GM03348 (cell line): ENCODE measurements around the gene TPPP3.
"Not testable (repeated sequence)": the region's sequence is repeated elsewhere in the genome, so short reads cannot be mapped to it uniquely, and the experiment has no call there.

Experiments
- DNase-seq: peaks from one replicate; pipeline ENCODE4 v3.0.0; 2012; ENCODE audit warnings: low spot score

Gene TPPP3

DNA sequence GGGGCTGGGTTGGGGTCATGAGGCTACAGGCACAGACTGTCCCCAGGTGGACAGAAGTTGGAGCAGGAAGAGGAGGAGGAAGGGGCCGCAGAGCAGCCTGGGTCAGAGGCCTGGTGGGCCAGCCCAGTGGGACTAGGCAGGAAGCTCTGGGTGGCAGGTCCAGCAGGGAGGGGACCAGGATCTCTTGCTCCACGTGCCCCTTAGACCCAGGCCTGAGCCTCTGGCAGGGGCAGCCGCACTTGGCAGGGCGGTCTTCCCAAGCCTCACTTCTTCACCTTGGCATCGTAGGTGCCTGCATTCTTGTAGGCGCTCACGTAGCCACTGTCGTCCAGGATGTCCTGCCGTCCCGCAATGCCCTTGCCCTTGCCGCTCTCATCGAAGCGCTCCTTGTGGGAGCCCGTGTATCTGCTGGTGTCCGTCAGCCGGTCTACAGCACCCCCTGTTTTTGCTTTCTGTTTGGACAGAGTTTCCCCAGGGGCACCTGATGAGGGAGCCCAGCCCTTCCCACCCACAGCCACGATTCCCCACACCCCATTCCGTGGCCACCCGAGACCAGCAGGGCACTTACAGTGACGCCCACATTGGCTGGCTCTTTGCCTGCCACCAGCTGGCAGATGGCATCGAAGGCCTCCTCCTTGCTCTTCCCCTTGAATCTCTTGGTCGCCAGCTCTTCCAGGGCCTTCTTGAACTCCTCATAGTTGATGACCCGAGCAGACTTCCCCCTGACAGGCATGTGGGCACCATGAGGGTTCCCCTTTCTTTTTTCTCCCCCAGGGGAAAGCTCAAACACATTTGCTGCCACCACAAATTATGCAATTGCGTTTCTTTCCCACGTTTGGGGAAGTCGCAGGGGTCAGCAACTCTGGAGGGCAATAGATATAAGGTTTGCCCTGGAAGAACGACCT, 3.1 kb downstream of the TPPP3 start:
- DNase-seq, result no peak

DNA sequence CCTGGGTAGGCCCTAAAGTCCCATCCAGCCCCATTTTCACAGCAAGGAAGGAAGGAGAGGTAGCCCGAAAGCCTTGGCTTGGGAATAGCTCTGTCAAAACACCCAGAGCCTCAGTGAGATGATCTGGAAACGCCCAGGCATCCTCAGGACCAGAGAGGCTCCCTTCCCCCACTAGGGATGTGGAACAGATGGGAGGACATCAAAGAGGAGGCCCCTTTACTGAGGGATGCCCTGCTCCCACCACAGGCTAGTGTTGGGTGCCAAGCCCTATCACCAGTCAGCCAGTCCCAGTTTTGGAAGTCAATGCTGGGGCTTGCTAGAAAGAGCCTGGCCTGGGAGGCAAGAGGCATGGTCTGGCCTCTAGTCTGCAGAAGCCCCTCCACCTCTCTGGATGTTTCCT, 4.7 kb downstream of the TPPP3 start:
- DNase-seq, result no peak

DNA sequence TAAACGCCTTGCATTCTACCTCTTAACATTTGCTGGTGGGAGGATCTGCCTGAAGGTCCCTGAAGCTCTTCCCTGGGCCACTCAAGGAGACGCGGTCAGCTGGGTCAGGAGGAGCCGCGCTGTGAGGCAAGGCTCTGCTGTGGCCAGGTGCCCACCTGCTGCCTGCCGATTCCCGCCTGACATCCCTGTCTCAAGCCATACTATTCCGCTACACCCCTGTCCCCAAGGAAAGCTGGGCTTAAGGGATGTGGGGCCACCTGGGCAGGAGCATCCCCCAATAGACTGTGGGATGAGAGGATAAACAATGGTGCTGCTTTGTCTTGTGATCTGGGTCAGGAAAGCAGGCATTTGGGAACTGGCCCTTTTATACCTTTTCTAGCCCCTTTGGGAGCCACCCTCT, 5.1 kb downstream of the TPPP3 start:
- DNase-seq, result no peak

DNA sequence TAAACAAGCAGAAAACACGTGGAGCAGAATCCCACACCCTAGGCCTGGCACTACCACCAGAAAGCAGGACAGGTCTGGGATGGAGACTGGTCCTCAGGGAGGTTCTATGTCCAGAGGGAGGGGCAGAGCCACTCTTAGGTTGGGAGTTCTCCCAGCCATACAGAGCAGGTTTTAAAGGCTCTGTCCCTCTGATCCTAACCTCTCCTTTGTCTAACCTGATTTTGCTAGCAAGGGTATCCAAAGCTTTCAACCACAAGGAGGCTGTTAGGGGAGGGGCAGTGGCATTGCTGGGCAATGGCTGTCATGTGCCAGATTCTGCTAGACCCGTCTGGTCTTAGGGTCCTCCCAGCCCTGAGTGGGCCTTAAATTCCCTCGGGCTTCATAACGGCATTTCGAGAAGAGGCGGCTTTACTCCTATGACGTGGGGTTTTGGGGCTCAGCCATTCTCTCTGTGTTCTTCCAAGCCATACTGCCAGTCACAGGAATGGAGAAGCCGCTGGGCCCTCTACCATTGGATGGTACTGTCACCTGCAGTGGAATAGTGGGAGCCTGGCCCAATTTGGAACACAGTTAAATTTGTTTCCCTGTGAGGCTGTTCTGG, 5.7 kb downstream of the TPPP3 start:
- DNase-seq, result no peak

DNA sequence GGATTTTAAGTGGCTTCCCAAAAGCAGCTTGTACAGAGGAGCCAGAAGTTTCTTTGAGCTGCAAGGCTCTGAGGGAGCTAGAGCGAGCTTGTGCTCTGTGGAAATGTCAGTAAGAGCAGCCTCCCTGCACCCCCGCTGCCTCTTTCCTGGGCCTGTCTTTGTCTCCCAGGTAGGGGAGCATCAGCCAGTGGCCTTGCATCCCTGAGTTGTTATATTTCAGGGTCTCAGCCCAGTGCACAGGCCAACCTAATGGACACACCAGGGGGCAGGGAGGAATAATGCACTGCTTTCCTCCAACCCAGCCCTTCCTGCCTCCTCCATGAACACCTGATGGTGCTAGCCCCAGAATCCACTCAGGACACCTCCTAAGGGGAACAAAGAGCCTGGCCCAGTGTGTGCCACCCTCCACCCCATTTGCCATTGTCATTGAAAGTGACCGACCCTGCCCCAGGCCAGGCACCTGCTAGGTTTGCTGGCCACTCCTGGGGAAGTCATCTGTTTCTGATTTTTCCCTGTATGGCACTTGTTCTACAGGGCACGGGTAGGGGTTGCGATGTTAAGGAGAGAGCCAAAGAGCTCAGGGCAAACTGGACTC, 6.3 kb downstream of the TPPP3 start:
- DNase-seq, result no peak

DNA sequence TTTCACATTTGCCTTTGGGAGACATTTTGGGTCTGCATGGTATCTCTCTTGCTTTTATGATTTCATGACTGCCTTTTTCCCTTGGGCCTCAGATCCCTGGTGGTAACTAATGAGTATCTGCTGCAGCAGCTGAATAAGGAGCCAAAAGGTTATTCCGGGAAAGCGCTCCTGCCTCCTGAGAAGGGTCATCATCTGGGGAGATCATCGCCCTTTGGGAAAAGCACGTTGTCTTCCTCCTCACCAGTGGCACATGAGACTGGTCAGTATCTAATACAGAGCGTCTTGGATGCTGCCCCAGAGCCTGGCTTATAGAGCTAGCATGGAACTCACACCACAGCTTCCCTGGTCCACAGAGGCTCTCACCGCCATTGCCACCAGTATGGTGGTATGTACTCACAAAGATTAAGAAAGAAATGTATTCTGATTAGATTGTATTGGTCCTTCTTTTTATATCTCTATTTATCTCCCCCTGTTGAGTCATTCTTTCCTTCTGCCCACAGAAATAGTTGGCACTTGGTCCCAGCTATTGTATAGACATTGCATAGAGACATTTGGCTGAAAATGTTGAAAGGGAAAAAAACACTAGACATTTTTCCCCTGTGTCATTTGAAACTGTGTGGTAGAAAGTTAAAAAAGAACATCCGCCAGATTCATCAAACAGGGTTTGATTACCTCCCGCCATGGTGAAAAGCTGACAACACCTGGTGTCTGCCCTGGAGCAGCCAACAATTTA, 8.4 kb downstream of the TPPP3 start:
- no peak for DNase-seq

DNA sequence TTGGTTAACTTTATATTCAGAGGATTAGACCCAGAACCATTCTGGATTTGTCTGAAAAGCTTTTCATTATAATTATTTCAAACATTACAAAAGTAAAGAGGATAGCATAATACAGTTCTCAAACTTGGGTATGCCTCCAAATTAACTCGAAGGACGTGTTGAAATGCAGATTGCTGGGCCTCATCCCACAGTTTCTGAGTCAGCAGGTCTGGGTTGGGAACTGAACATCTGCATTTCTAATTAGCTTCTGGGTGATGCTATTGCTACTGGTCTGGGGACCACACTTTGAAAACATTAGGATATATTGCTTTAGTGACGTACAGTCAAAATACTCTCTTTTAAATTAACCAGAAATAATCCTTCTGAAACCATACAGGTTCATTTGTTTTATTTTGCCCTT, 10.0 kb downstream of the TPPP3 start:
- no peak for DNase-seq

DNA sequence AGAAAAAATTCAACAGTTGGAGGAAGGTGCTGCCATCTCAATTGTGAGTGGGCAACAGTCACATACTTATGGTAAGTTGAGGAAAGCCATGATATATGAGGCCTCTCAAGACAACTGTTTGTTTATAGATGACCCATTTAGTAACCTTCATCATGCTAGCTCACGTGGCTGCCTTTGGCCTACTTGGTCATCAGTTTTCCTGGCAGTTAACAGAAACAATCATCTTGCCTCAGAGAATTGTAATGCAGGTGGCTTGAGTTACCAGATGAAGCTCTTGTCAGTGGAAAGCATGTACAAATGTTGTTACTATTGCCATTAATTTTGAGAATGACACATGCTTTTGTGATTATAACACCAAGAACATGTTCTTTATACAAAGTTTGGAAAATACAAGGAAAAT, 14.7 kb downstream of the TPPP3 start:
- no peak for DNase-seq

DNA sequence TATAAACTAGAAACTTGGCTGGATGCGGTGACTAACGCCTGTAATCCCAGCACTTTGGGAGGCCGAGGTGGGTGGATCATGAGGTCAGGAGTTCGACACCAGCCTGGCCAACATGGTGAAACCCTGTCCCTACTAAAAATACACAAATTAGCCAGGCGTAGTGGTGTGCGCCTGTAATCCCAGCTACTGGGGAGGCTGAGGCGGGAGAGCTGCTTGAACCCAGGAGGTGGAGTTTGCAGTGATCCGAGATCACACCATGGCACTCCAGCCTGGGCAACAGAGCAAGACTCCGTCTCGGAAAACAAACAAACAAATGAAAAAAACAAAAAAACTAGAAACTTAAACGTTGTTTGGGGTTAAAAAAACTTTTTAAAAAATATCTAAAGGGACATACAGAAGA, 17.3 kb downstream of the TPPP3 start:
- DNase-seq, result not testable (repeated sequence)

DNA sequence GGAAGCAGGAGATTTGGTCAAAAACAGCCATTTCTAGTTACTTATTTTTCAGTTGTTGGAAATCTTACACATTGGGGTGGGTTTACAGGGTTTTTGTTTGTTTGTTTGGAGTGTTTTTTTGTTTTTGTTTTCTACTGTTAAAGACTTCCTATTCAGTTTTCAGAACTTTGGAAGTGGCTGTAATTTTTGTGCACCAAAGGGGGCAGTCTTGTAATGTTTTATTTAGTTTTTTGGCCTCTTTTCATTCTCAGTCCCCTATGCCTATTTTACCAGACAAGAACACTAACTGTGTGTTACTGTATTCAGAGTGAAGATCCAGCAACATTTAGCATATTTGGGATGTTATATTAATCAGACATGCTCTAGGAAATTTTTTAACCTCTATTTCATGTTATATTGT, 20.6 kb downstream of the TPPP3 start:
- DNase-seq, result peak; percentile 54

DNA sequence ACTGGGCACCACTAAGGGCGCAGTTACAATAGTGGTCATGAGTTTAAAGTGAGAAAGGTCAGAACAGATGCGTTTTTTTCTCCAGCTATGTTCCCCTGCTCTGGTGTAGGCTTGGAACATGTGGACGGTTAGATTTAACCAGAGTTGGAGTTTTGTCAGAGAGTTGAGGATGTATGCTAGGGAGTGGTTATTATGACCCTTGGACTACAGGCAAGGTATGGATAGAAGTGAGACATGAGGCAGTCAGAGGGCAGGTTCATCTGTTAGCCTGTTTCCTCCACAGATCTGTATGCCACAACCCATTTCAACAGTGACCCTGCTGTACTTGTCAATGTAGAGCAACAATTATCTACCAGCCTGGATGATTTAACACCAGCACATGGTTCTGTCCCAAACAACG, 22.6 kb downstream of the TPPP3 start:
- DNase-seq, result no peak

DNA sequence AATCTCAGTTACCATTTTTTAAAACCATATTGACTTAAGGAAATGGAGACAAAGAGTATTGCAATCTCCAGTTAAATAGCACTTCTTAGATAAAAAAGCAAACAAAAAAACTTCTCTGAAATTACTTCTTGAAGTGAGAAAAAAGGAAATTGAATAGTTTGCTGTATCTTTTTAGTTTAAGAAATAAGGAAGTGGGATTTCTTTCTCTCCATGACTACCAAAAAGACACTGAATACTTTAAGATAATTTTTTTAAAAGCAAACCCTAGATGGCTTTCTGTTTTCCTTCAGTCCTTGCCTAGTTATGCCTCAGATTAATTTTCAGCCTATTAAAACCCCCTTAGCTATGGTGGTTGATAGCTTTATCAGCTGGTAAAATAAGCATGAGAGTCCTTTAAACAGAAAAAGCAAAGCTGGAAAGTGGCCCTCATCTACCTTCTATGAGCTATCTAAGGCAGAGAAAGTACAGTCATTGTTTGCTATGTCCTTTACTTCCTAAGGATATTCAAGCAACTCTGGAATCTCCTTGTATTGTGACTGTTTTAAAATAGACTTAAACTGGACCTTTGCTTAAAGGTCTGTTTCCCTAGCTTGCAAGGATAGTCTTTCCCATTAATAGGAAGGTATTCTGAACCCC, 28.6 kb downstream of the TPPP3 start:
- no peak for DNase-seq

DNA sequence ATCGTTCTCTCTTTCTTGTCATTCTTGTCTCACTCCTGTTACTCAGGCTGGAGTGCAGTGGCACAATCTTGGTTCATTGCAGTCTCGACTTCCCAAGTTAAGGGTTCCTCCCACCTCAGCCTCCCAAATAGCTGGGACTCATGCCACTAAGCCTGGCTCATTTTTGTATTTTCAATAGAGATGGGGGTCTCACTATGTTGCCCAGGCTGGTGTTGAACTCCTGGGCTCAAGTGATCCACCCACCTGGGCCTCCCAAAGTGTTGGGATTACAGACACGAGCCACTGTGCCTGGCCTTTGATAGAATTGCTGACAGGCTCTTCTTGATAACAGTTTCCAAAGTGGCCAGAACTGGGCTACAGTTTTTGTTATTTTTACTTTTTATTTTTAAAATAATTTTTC, 32.3 kb downstream of the TPPP3 start:
- DNase-seq, result no peak

DNA sequence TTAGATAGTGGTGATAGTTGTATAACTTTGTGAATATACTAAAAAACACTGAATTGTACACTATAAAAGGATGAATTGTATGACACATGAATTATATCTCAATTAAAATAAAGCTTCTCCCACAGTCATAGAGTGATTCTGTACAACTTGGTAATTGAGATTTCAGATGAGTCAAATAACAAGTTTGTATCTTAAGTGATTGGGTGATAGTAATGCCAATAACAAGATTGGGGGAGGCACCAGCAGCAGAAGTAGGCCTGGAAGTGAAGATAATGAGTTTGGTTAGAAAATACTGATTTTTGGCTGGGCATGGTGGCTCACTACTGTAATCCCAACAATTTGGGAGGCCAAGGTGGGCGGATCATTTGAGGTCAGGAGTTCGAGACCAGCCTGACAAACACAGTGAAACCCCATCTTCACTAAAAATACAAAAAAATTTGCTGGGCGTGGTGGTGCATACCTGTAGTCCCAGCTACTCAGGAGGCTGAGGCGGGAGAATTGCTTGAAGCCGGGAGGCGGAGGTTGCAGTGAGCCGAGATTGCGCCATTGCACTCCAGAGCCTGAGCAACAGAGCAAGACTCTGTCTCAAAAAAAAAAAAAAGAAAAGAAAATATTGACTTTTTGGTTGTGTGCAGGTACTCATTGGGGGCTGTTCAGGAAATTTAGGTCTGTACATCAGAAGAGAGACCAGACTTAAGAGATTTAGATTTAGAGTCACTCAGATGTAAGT, 33.6 kb downstream of the TPPP3 start:
- not testable (repeated sequence) for DNase-seq

DNA sequence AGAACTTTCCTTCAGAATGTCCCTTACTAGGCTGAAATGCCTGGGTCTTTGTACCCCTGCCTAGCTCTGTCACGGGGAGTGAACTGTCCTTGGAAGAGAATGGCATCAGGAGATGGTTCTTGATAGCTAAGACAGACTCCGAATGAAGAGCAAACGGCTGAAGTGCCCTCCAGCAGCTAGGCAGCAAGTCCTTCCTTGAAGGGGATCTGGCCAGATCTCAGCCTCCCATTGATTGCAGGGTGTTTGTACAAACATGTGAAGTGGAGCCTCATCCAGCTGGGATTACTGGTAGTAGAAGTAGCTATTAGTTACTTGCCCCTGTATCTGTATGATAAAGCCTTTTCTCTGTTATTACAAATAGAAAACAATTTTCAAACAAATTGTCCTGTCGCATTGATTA, 35.7 kb downstream of the TPPP3 start:
- no peak for DNase-seq

DNA sequence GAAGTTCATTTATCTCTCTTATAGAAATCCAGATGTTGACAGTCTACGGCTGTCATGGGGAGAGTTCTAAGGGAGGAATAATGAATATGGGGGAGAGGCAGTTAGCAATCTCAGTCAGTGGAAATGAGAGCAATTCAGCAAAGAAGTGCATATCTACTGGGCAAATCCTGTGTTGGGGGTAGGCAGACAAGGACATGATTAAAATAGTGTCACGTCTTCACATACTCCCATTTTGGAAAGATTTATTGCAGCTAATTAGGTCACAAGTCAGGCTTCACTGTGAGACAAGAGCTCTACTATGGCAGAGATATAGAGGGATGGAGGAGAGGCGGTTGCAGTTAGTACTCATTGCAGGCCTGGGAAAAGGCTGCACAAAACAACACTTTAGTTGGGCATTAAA, 36.9 kb downstream of the TPPP3 start:
- no peak for DNase-seq

DNA sequence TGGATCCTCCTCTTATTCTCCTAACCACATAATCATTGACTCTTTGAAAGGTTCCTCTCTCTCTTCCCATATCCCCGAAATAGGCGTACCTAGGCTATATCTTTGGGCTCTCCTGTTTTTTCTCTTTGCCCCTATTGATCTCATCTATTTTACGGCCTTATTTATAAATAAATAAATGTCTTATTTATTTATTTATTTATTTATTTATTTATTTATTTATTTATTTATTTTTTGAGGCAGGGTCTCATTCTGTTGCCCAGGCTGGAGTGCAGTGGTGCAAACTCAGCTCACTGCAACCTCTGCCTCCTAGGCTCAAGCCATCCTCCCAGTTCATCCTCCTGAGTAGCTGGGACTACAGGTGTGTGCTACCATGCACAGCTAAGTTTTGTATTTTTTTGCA, 40.8 kb downstream of the TPPP3 start:
- DNase-seq, result not testable (repeated sequence)

DNA sequence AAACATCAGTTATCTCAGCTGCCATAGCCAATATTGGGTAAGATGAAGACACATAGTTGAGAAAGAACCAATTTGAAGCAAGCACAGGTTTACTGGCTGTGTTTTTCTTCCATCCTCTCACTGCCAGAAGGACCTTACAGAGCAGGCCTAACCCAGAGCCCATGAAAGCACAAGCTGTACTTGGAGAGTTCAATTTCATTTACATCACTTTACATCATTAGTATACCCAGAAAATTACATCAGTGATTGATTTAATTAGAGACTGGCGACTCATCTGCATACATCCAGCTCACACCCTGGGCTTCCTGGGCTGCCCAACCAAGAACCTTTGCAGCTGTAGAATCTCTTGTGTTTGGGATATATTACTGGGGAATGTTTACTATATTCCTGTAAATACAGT, 43.0 kb downstream of the TPPP3 start:
- no peak for DNase-seq

DNA sequence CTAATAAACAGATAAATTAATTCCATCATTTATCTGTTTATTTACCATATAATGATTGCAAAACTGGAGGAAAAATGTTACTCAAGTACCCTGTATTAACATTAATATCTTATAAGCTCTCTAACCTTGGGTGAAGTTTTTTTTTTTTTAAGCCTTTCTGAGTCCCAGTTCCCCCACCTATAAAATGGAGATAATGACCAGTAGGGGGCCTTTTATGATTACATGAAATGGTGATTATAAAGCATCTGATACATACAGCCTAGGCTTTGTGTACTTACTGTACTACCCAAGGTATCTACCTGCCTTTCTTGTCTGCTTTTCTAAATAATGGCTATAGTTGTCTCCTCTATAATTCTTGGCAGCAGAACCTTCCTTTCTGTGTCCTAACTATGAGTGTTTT, 44.1 kb downstream of the TPPP3 start:
- peak; percentile 25 for DNase-seq

DNA sequence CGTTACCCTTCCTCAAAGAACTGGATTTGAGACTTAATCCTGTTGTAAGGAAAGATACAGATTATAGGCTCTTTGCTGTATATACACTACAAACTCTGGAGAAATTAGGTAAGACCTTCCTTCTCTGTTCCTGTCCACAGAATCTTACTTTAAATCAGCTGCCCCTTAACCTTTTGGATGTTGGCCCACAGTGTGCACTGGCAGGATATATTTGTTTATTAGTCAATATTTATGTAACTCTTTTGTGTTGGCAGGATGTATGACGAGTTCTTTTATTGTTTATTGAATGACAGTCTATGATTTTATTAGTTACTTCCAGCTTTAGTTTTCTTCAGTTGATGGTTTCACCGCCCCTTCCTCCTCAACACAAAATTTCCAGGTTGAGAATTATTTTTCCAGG, 47.0 kb downstream of the TPPP3 start:
- no peak for DNase-seq

DNA sequence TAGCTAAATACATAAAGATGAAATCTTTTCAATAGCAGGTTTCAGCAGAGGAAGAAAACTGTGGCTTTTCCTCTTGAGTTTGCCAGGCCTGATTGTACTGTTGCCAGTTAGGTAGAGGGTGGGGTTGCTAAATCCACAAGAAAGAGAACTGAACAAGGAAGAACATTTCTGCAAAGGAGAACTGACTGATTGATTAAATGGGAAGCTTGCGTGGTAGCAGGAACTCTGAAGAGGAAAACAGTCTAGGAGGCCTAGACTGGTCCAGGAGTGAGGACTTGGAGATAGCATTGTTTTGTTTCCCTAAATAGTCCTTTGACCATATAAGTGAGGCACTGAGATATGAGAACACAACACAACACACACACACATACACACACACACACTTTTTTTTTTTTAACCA, 47.9 kb downstream of the TPPP3 start:
- DNase-seq, result no peak

DNA sequence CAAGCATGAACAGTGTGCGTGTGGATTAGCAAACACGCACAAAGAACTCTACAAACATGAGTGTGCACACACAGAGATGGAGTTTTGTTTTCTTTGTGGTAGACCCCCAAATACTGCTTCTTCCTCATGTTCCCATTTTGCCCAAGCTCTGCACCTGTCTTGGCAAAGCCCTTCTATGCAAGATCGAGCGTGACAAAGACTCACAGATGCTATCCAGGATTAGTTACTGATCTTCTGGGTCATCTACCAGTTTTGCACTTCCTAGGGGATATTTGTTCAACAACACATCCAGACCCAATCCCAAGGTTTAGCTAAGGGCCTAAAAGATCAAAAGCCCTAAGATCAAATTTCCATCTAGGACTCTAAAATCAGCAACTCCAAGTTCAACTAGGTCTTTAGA, 50.7 kb downstream of the TPPP3 start:
- DNase-seq, result no peak
